GM23248 (cell line): Measurements from ENCODE around the gene LMO7. TPM values are rescaled to one million over a fixed set of nuclear protein-coding genes. Genes with fewer than 3 reads are reported as not detected.

ENCODE experiments used
- DNase-seq: peaks from one replicate; pipeline ENCODE4 v3.0.0-alpha.2; 2015
- H2AFZ ChIP-seq: fragments of 200-600 bp; sonication (generic); 2 replicates; pipeline ENCODE4 v1.6.1; 2016; ENCODE audit warnings: antibody characterized with exemption
- H3F3A ChIP-seq: fragments of 200-600 bp; sonication (generic); 2 replicates; pipeline ENCODE4 v1.6.1; 2016; ENCODE audit warnings: mild to moderate bottlenecking, antibody characterized with exemption, mixed run types; ENCODE audit not compliant: insufficient read depth
- H3K27ac ChIP-seq: fragments of 200-600 bp; sonication (generic); 2 replicates; pipeline ENCODE4 v1.5.1; 2016; ENCODE audit warnings: mild to moderate bottlenecking
- H3K27me3 ChIP-seq: fragments of 200-600 bp; sonication (generic); replicated peaks from 2 replicates; pipeline ENCODE4 v1.6.1; 2016; ENCODE audit warnings: mild to moderate bottlenecking; ENCODE audit not compliant: insufficient read depth
- H3K36me3 ChIP-seq: fragments of 200-600 bp; sonication (generic); 2 replicates; pipeline ENCODE4 v1.6.1; 2016; ENCODE audit warnings: low read depth, mild to moderate bottlenecking
- H3K4me1 ChIP-seq: fragments of 200-600 bp; sonication (generic); 2 replicates; pipeline ENCODE4 v1.6.1; 2016; ENCODE audit warnings: mild to moderate bottlenecking; ENCODE audit not compliant: insufficient read depth
- H3K4me2 ChIP-seq: fragments of 200-600 bp; sonication (generic); one replicate; pipeline ENCODE4 v1.6.1; 2016; ENCODE audit warnings: mild to moderate bottlenecking; ENCODE audit not compliant: unreplicated experiment
- H3K4me3 ChIP-seq: fragments of 200-600 bp; sonication (generic); 2 replicates; pipeline ENCODE4 v1.5.1; 2016; ENCODE audit warnings: mild to moderate bottlenecking
- H3K79me2 ChIP-seq: fragments of 200-600 bp; sonication (generic); 2 replicates; pipeline ENCODE4 v1.6.1; 2016; ENCODE audit warnings: mild to moderate bottlenecking; ENCODE audit not compliant: insufficient read depth
- H3K9ac ChIP-seq: fragments of 200-600 bp; sonication (generic); 2 replicates; pipeline ENCODE4 v1.6.1; 2016; ENCODE audit warnings: mild to moderate bottlenecking
- H3K9me2 ChIP-seq: fragments of 200-600 bp; sonication (generic); 2 replicates; pipeline ENCODE4 v1.6.1; 2016; ENCODE audit warnings: mixed run types, mild to moderate bottlenecking, moderate library complexity; ENCODE audit not compliant: insufficient read depth
- H3K9me3 ChIP-seq: fragments of 200-600 bp; sonication (generic); one replicate; pipeline ENCODE4 v1.6.1; 2017; ENCODE audit warnings: low read depth
- H4K20me1 ChIP-seq: fragments of 200-600 bp; sonication (generic); 2 replicates; pipeline ENCODE4 v1.6.0; 2016; ENCODE audit not compliant: insufficient read depth
- EZH2 ChIP-seq: fragments of 200-600 bp; sonication (generic); IDR thresholded peaks from 2 replicates; pipeline ENCODE4 v1.6.1; 2018; ENCODE audit warnings: antibody characterized with exemption, mild to moderate bottlenecking; ENCODE audit not compliant: insufficient read depth, poor library complexity, severe bottlenecking
- EZH2phosphoT487 ChIP-seq: fragments of 200-600 bp; sonication (generic); IDR thresholded peaks from 2 replicates; pipeline ENCODE4 v1.6.1; 2018; ENCODE audit warnings: antibody characterized with exemption, moderate library complexity, mild to moderate bottlenecking, low read depth; ENCODE audit not compliant: insufficient read depth
- WGBS, 2 experiments: methylation state at CpG; one replicate each; pipeline ENCODE4 v1.1.6; 2015 to 2017; ENCODE audit warnings: low lambda C conversion rate in 2 of 2, low coverage in 1 of 2; ENCODE audit errors: missing lambda C conversion rate in 2 of 2; 5-methylcytosine and 5-hydroxymethylcytosine counted together
- in situ Hi-C: fragments of 300-500 bp; cut with MboI; formaldehyde crosslinking; loops from 2 replicates; pipeline ENCODE4 v1.15.0; 2020
- polyA plus RNA-seq: library from polyadenylated mRNA; unstranded; fragments of >200 nt; fragmentation: Nextera tagmentation; extraction: Ambion mirVana; gene quantifications from 2 replicates; pipeline ENCODE4 v1.2.1, GENCODE V29; 2016
- total RNA-seq: library from RNA; depleted of rRNA; stranded (reverse); fragments of >200 nt; shearing (Covaris generic); gene quantifications from 2 replicates; pipeline ENCODE4 v1.2.3, GENCODE V29; 2014

LMO7 gene
- total and polyA plus RNA-seq, 2 experiments from 2014 or later: 288 to 318 TPM

GRCh38 chr13:75794663-75795062, 158.5 kb downstream of the LMO7 start:
- Histone ChIP-seq H3K9me3 (no peaks in the 10 kb centered on the region), H3K4me1 (peaks cover 32% of the 10 kb centered on the region), H2AFZ (no peak overlapping the region), H3K27ac (no peak overlapping the region), H3K36me3 (peaks cover 39% of the 10 kb centered on the region), H3K27me3 (no peaks in the 10 kb centered on the region), H4K20me1 (peaks cover 19% of the 10 kb centered on the region; the same call in 1 of the 2 replicates), H3K9ac (no peak overlapping the region), H3K4me3 (no peak overlapping the region), H3K4me2 (no peak overlapping the region), H3K9me2 (no peaks in the 10 kb centered on the region), H3F3A (peaks cover 37% of the 10 kb centered on the region), H3K79me2 (peaks cover 100% of the 10 kb centered on the region)
- 80 to 86% methylated on average over 1 of the region's 1 CpG for WGBS, 2 experiments
- no peak for DNase-seq
- in situ Hi-C loops: no loop called here
- no peak for TF ChIP-seq EZH2
- TF ChIP-seq EZH2phosphoT487: no peak

- no peaks in the 10 kb centered on the region for H3K27me3 ChIP-seq
- no peak for DNase-seq
- H3K4me1 ChIP-seq: peaks cover 37% of the 10 kb centered on the region
- no peak overlapping the region for H3K4me2 ChIP-seq
- no peaks in the 10 kb centered on the region for H3K9me2 ChIP-seq
- peaks cover 19% of the 10 kb centered on the region; the same call in 1 of the 2 replicates for H4K20me1 ChIP-seq
- H3K4me3 ChIP-seq: no peak overlapping the region
- H3K9me3 ChIP-seq: no peaks in the 10 kb centered on the region
- H2AFZ ChIP-seq: no peak overlapping the region
- in situ Hi-C loops: no loop called here
- H3K9ac ChIP-seq: no peak overlapping the region
- 96 to 99% methylated on average over 2 of the region's 2 CpGs for WGBS, 2 experiments
- H3K27ac ChIP-seq: no peak overlapping the region
- TF ChIP-seq EZH2 (no peak), EZH2phosphoT487 (no peak)
- H3K79me2 ChIP-seq: peaks cover 98% of the 10 kb centered on the region
- peaks cover 41% of the 10 kb centered on the region for H3F3A ChIP-seq
- peaks cover 43% of the 10 kb centered on the region for H3K36me3 ChIP-seq
Measured at GRCh38 chr13:75795274-75795673, 159.1 kb downstream of the LMO7 start.

- Histone ChIP-seq H3K4me1 (peaks cover 42% of the 10 kb centered on the region), H3K4me3 (no peak overlapping the region), H3K9me3 (no peaks in the 10 kb centered on the region), H3K79me2 (peaks cover 97% of the 10 kb centered on the region), H3K36me3 (peaks cover 57% of the 10 kb centered on the region), H2AFZ (no peak overlapping the region), H3F3A (peaks cover 37% of the 10 kb centered on the region), H3K9me2 (no peaks in the 10 kb centered on the region), H3K4me2 (no peak overlapping the region), H3K27me3 (no peaks in the 10 kb centered on the region), H4K20me1 (peaks cover 19% of the 10 kb centered on the region; the same call in 1 of the 2 replicates), H3K9ac (no peak overlapping the region), H3K27ac (no peak overlapping the region)
- WGBS, 2 experiments: 95% methylated on average over 5 of the region's 5 CpGs
- in situ Hi-C loops: no loop called here
- no peak for TF ChIP-seq EZH2phosphoT487
- TF ChIP-seq EZH2: no peak
- no peak for DNase-seq
Measured at GRCh38 chr13:75796825-75797224, 160.7 kb downstream of the LMO7 start.

GRCh38 chr13:75797239-75797638, 161.1 kb downstream of the LMO7 start:
- H4K20me1 ChIP-seq: peaks cover 14% of the 10 kb centered on the region; the same call in 1 of the 2 replicates
- DNase-seq: peak; percentile 14
- H3K27ac ChIP-seq: no peak overlapping the region
- TF ChIP-seq EZH2 (no peak), EZH2phosphoT487 (no peak)
- H3K9me2 ChIP-seq: no peaks in the 10 kb centered on the region
- H3K4me1 ChIP-seq: peaks cover 42% of the 10 kb centered on the region
- peaks cover 97% of the 10 kb centered on the region for H3K79me2 ChIP-seq
- H3K27me3 ChIP-seq: no peaks in the 10 kb centered on the region
- no peaks in the 10 kb centered on the region for H3K9me3 ChIP-seq
- H3K4me2 ChIP-seq: no peak overlapping the region
- H3F3A ChIP-seq: peaks cover 41% of the 10 kb centered on the region
- peaks cover 62% of the 10 kb centered on the region for H3K36me3 ChIP-seq
- no peak overlapping the region for H3K9ac ChIP-seq
- 23 to 36% methylated on average over 2 of the region's 2 CpGs for WGBS, 2 experiments
- no peak overlapping the region for H2AFZ ChIP-seq
- in situ Hi-C loops: no loop called here
- no peak overlapping the region for H3K4me3 ChIP-seq
